Measurements from ENCODE around the gene L3MBTL2. TPM values are rescaled to one million over a fixed set of nuclear protein-coding genes. Genes with fewer than 3 reads are reported as not detected.
A peak's percentile ranks its signal among the peaks of the same experiment; 100 is the strongest.

Gene L3MBTL2
- total and polyA plus RNA-seq, 9 donors, result 13.0 to 19.4 (median 15.2) TPM

GRCh38 chr22:41206719-41207118, 1.6 kb downstream of the L3MBTL2 start:
- whole genome bisulfite sequencing (ENCODE audit: insufficient coverage), result 100% methylated on average over 1 of the region's 9 CpGs
- Histone ChIP-seq H3K27ac (ENCODE audit: low read length) (no peak overlapping the region), H3K4me1 (ENCODE audit: control insufficient read depth, insufficient read depth, low read length) (peaks cover 10% of the 10 kb centered on the region), H3K9me3 (replicated peaks; ENCODE audit: control insufficient read depth, low read depth, low read length) (no peaks in the 10 kb centered on the region), H3K4me3 (ENCODE audit: low read length) (no peak overlapping the region), H3K27me3 (ENCODE audit: control insufficient read depth, insufficient read depth, low read length) (no peaks in the 10 kb centered on the region), H3K36me3 (ENCODE audit: control insufficient read depth, insufficient read depth, low read length) (peaks cover 9% of the 10 kb centered on the region)
- no peak for DNase-seq

- Histone ChIP-seq H3K9me3 (replicated peaks; ENCODE audit: control insufficient read depth, low read depth, low read length) (peaks cover 16% of the 10 kb centered on the region), H3K36me3 (ENCODE audit: control insufficient read depth, insufficient read depth, low read length) (peaks cover 63% of the 10 kb centered on the region), H3K27me3 (ENCODE audit: control insufficient read depth, insufficient read depth, low read length) (no peaks in the 10 kb centered on the region), H3K27ac (ENCODE audit: low read length) (no peak overlapping the region), H3K4me3 (ENCODE audit: low read length) (no peak overlapping the region), H3K4me1 (ENCODE audit: control insufficient read depth, insufficient read depth, low read length) (peaks cover 17% of the 10 kb centered on the region)
- no peak for DNase-seq
- 96% methylated on average over 10 of the region's 10 CpGs for WGBS (ENCODE audit: insufficient coverage)
Measured at GRCh38 chr22:41215409-41215808, 10.3 kb downstream of the L3MBTL2 start.

- Histone ChIP-seq H3K27ac (ENCODE audit: low read length) (no peak overlapping the region), H3K4me3 (ENCODE audit: low read length) (no peak overlapping the region), H3K9me3 (replicated peaks; ENCODE audit: control insufficient read depth, low read depth, low read length) (peaks cover 16% of the 10 kb centered on the region), H3K36me3 (ENCODE audit: control insufficient read depth, insufficient read depth, low read length) (peaks cover 67% of the 10 kb centered on the region), H3K27me3 (ENCODE audit: control insufficient read depth, insufficient read depth, low read length) (no peaks in the 10 kb centered on the region), H3K4me1 (ENCODE audit: control insufficient read depth, insufficient read depth, low read length) (peaks cover 17% of the 10 kb centered on the region)
- DNase-seq, result no peak
- WGBS (ENCODE audit: insufficient coverage), result 100% methylated on average over 7 of the region's 7 CpGs
Measured at GRCh38 chr22:41215926-41216325, 10.8 kb downstream of the L3MBTL2 start.

- H3K27me3 ChIP-seq (ENCODE audit: control insufficient read depth, insufficient read depth, low read length), result no peaks in the 10 kb centered on the region
- peaks cover 17% of the 10 kb centered on the region for H3K4me1 ChIP-seq (ENCODE audit: control insufficient read depth, insufficient read depth, low read length)
- peaks cover 70% of the 10 kb centered on the region for H3K36me3 ChIP-seq (ENCODE audit: control insufficient read depth, insufficient read depth, low read length)
- H3K4me3 ChIP-seq (ENCODE audit: low read length), result no peak overlapping the region
- H3K27ac ChIP-seq (ENCODE audit: low read length), result peak overlapping the region; percentile 93
- 49% methylated on average over 5 of the region's 13 CpGs for WGBS (ENCODE audit: insufficient coverage)
- H3K9me3 ChIP-seq (replicated peaks; ENCODE audit: control insufficient read depth, low read depth, low read length), result peaks cover 16% of the 10 kb centered on the region
- DNase-seq, result peak; percentile 48
Measured at GRCh38 chr22:41216984-41217383, 11.9 kb downstream of the L3MBTL2 start.

- H3K27me3 ChIP-seq (ENCODE audit: control insufficient read depth, insufficient read depth, low read length), result no peaks in the 10 kb centered on the region
- peaks cover 16% of the 10 kb centered on the region for H3K9me3 ChIP-seq (replicated peaks; ENCODE audit: control insufficient read depth, low read depth, low read length)
- no peak overlapping the region for H3K4me3 ChIP-seq (ENCODE audit: low read length)
- peak overlapping the region; percentile 93 for H3K27ac ChIP-seq (ENCODE audit: low read length)
- DNase-seq, result peak; percentile 81
- peaks cover 17% of the 10 kb centered on the region for H3K4me1 ChIP-seq (ENCODE audit: control insufficient read depth, insufficient read depth, low read length)
- WGBS (ENCODE audit: insufficient coverage), result 45% methylated on average over 9 of the region's 16 CpGs
- H3K36me3 ChIP-seq (ENCODE audit: control insufficient read depth, insufficient read depth, low read length), result peaks cover 75% of the 10 kb centered on the region
Measured at GRCh38 chr22:41217553-41218157, 12.5 kb downstream of the L3MBTL2 start.

- no peak overlapping the region for H3K4me3 ChIP-seq (ENCODE audit: low read length)
- H3K36me3 ChIP-seq (ENCODE audit: control insufficient read depth, insufficient read depth, low read length), result peaks cover 84% of the 10 kb centered on the region
Measured at GRCh38 chr22:41222846-41223507, 17.9 kb downstream of the L3MBTL2 start.

GRCh38 chr22:41223535-41223934, 18.4 kb downstream of the L3MBTL2 start:
- Histone ChIP-seq H3K27ac (ENCODE audit: low read length) (no peak overlapping the region), H3K27me3 (ENCODE audit: control insufficient read depth, insufficient read depth, low read length) (no peaks in the 10 kb centered on the region), H3K36me3 (ENCODE audit: control insufficient read depth, insufficient read depth, low read length) (peaks cover 89% of the 10 kb centered on the region), H3K9me3 (replicated peaks; ENCODE audit: control insufficient read depth, low read depth, low read length) (no peaks in the 10 kb centered on the region), H3K4me1 (ENCODE audit: control insufficient read depth, insufficient read depth, low read length) (no peaks in the 10 kb centered on the region), H3K4me3 (ENCODE audit: low read length) (no peak overlapping the region)
- no peak for DNase-seq
- 89% methylated on average over 5 of the region's 7 CpGs for WGBS (ENCODE audit: insufficient coverage)

More at GRCh38 chr22:41222846-41223507, 17.9 kb downstream of the L3MBTL2 start:
- no peaks in the 10 kb centered on the region for H3K9me3 ChIP-seq (replicated peaks; ENCODE audit: control insufficient read depth, low read depth, low read length)
- WGBS (ENCODE audit: insufficient coverage), result 97% methylated on average over 3 of the region's 9 CpGs
- no peaks in the 10 kb centered on the region for H3K27me3 ChIP-seq (ENCODE audit: control insufficient read depth, insufficient read depth, low read length)
- peaks cover 1% of the 10 kb centered on the region for H3K4me1 ChIP-seq (ENCODE audit: control insufficient read depth, insufficient read depth, low read length)
- DNase-seq, result no peak
- H3K27ac ChIP-seq (ENCODE audit: low read length), result no peak overlapping the region

GRCh38 chr22:41226723-41227655, 21.9 kb downstream of the L3MBTL2 start:
- WGBS (ENCODE audit: insufficient coverage), result 92% methylated on average over 18 of the region's 26 CpGs
- Histone ChIP-seq H3K27me3 (ENCODE audit: control insufficient read depth, insufficient read depth, low read length) (no peaks in the 10 kb centered on the region), H3K36me3 (ENCODE audit: control insufficient read depth, insufficient read depth, low read length) (peaks cover 73% of the 10 kb centered on the region), H3K4me1 (ENCODE audit: control insufficient read depth, insufficient read depth, low read length) (no peaks in the 10 kb centered on the region), H3K4me3 (ENCODE audit: low read length) (no peak overlapping the region), H3K27ac (ENCODE audit: low read length) (no peak overlapping the region), H3K9me3 (replicated peaks; ENCODE audit: control insufficient read depth, low read depth, low read length) (no peaks in the 10 kb centered on the region)
- DNase-seq, result peak; percentile 64

- no peaks in the 10 kb centered on the region for H3K27me3 ChIP-seq (ENCODE audit: control insufficient read depth, insufficient read depth, low read length)
- WGBS (ENCODE audit: insufficient coverage), result 91% methylated on average over 4 of the region's 6 CpGs
- H3K36me3 ChIP-seq (ENCODE audit: control insufficient read depth, insufficient read depth, low read length), result peaks cover 51% of the 10 kb centered on the region
- no peak overlapping the region for H3K27ac ChIP-seq (ENCODE audit: low read length)
- no peaks in the 10 kb centered on the region for H3K9me3 ChIP-seq (replicated peaks; ENCODE audit: control insufficient read depth, low read depth, low read length)
- DNase-seq, result no peak
- H3K4me3 ChIP-seq (ENCODE audit: low read length), result no peak overlapping the region
- H3K4me1 ChIP-seq (ENCODE audit: control insufficient read depth, insufficient read depth, low read length), result no peaks in the 10 kb centered on the region
Measured at GRCh38 chr22:41229215-41229614, 24.1 kb downstream of the L3MBTL2 start.

All from muscle of leg (tissue), 11 donors.